ENCODE results near the gene PPIA. TPM values are rescaled to one million over a fixed set of nuclear protein-coding genes. Genes with fewer than 3 reads are reported as not detected.

Gene PPIA
- total RNA-seq, 3 donors from 2014 or later (not counting 1 experiment from before 2014, with no cell fraction given) = 701 to 727 (median 718) TPM

DNA sequence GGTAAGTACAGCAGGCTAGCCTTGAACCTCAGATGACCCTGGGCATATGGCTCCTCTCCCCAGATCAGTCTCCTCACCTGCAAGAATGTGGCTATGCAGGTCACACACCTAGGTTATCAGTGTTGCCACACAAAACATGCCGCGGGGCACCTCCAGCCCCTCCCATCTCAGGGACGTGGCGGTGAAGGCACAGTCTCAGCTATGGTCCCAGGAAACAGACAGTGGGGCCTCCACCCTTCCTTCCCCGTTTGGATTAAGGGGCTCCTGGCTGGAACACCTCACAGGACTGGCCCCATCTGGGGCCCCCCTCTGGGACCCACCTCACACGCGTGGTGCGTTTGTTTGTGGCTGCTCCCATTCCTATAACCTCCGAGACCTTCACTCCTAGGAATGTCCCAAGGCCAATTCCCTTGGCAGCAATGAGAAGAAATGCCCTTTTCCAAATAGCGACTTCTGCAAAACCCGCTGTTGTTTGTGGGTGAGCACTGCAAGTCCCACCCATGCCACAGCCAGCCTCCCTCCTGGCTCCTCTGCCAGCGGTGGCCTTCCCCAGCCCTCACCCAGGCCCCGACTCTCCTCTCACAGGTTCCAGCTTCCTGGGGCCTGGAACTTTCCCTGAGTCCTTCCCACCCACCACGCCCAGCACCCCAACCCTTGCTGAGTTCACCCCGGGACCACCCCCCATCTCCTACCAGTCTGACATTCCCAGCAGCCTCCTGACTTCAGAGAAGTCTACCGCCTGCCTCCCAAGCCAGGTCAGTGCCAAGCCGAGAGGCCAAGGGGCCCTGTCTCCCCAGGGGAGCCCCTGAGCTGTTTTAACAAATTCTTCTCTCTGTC, 30.7 kb upstream of the PPIA start:
- no peaks in the 10 kb centered on the region for H3K9me3 ChIP-seq (ENCODE audit: control insufficient read depth, insufficient read depth, low read length)
- H3K36me3 ChIP-seq (ENCODE audit: control insufficient read depth, insufficient read depth, low read length) = peaks cover 59% of the 10 kb centered on the region
- H3K9me3 Mint-ChIP-seq = no peaks in the 10 kb centered on the region
- no peak overlapping the region for H3K27ac ChIP-seq (ENCODE audit: low read length)
- peaks cover 33% of the 10 kb centered on the region in 2 donors for H3K4me1 Mint-ChIP-seq
- no peak overlapping the region for H3K27ac Mint-ChIP-seq
- ATAC-seq = no peak
- TF ChIP-seq, protein P1, sequence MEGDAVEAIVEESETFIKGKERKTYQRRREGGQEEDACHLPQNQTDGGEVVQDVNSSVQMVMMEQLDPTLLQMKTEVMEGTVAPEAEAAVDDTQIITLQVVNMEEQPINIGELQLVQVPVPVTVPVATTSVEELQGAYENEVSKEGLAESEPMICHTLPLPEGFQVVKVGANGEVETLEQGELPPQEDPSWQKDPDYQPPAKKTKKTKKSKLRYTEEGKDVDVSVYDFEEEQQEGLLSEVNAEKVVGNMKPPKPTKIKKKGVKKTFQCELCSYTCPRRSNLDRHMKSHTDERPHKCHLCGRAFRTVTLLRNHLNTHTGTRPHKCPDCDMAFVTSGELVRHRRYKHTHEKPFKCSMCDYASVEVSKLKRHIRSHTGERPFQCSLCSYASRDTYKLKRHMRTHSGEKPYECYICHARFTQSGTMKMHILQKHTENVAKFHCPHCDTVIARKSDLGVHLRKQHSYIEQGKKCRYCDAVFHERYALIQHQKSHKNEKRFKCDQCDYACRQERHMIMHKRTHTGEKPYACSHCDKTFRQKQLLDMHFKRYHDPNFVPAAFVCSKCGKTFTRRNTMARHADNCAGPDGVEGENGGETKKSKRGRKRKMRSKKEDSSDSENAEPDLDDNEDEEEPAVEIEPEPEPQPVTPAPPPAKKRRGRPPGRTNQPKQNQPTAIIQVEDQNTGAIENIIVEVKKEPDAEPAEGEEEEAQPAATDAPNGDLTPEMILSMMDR (IDR thresholded peaks at IDR 0.05) = no peak
- no peak overlapping the region for H3K4me3 Mint-ChIP-seq
- H3K4me1 ChIP-seq (ENCODE audit: control insufficient read depth, insufficient read depth, low read length) = peaks cover 38% of the 10 kb centered on the region
- no peaks in the 10 kb centered on the region for H3K27me3 Mint-ChIP-seq (ENCODE audit: low read depth in 2 of 2)
- WGBS (ENCODE audit: insufficient coverage) = 93% methylated on average over 17 of the region's 17 CpGs
- H3K36me3 Mint-ChIP-seq = no peaks in the 10 kb centered on the region
- H3K27me3 ChIP-seq (ENCODE audit: control insufficient read depth, insufficient read depth, low read length) = no peaks in the 10 kb centered on the region
- intact Hi-C loops (cut with micrococcal nuclease) = no loop called here
- DNase-seq = no peak
- H3K4me3 ChIP-seq (ENCODE audit: low read length) = no peak overlapping the region

DNA sequence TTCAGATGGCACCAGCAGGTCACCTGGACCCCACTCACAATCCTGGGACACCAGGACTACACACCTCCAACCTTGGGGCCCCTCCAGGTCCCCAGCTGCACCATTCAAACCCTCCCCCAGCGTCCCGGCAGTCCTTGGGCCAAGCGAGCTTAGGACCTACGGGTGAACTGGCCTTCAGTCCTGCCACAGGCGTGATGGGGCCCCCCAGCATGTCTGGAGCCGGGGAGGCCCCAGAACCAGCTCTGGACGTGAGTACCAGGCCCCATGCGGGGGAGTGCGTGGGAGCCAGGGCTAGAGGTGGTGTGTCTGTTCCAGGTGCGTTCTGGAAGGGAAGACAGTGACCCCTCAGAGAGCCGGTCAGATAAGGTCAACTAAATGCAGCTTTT, 30.1 kb upstream of the PPIA start:
- Mint-ChIP-seq H3K4me3 (no peak overlapping the region), H3K27ac (no peak overlapping the region), H3K9me3 (no peaks in the 10 kb centered on the region), H3K4me1 (peaks cover 39 to 40% of the 10 kb centered on the region in 2 donors), H3K36me3 (no peaks in the 10 kb centered on the region), H3K27me3 (ENCODE audit: low read depth in 2 of 2) (peaks cover 0 to under 1% of the 10 kb centered on the region in 2 donors)
- 97% methylated on average over 11 of the region's 11 CpGs for WGBS (ENCODE audit: insufficient coverage)
- H3K9me3 ChIP-seq (ENCODE audit: control insufficient read depth, insufficient read depth, low read length) = no peaks in the 10 kb centered on the region
- intact Hi-C loops (cut with micrococcal nuclease) = no loop called here
- no peak for ATAC-seq
- H3K27ac ChIP-seq (ENCODE audit: low read length) = no peak overlapping the region
- no peak overlapping the region for H3K4me3 ChIP-seq (ENCODE audit: low read length)
- TF ChIP-seq, protein P1 (IDR thresholded peaks at IDR 0.05) = no peak
- DNase-seq = no peak
- H3K36me3 ChIP-seq (ENCODE audit: control insufficient read depth, insufficient read depth, low read length) = peaks cover 53% of the 10 kb centered on the region
- H3K4me1 ChIP-seq (ENCODE audit: control insufficient read depth, insufficient read depth, low read length) = peaks cover 44% of the 10 kb centered on the region
- no peaks in the 10 kb centered on the region for H3K27me3 ChIP-seq (ENCODE audit: control insufficient read depth, insufficient read depth, low read length)

DNA sequence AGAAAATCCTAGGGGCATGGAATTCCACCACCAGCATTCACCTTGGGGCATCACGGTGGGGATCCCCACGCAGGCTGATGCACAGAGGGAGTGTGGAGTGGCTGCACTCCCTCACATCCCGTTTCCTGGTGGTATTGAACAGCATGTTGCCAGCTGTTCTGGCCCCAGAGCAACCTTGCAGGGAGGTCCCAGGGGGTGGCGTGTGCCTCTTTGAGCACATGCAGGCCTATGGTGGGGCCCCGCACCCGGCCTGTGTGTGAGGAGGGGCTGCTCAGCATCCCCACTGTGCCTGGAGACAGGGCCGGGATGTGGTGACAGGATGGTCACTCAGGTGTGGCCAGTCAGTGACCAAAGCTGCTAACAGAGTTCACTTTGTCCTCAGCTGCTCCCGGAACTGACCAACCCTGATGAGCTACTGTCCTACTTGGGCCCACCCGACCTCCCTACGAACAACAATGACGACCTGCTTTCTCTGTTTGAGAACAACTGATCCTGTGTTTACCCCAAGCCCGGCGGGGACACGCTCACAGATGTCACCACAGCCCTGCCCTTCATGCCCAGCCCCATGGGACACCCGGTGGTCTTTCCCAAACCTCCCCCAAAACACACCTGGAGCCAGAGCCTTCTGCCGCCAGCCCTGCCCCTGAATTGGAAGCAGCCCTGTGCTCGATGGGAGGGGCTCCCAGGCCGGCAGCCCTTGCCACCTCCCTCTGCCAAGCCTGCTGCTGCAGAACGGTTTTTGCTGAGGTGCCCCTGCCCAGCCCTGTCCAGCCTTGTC, 29.2 kb upstream of the PPIA start:
- DNase-seq (no peak), ATAC-seq (no peak)
- Mint-ChIP-seq H3K27me3 (ENCODE audit: low read depth in 2 of 2) (peaks cover 0 to 2% of the 10 kb centered on the region in 2 donors), H3K27ac (peak overlapping the region in 1 of 2 donors; percentile 93), H3K4me3 (peak overlapping the region; percentile 37), H3K9me3 (no peaks in the 10 kb centered on the region), H3K36me3 (no peaks in the 10 kb centered on the region), H3K4me1 (peaks cover 40 to 43% of the 10 kb centered on the region in 2 donors)
- peaks cover 46% of the 10 kb centered on the region for H3K4me1 ChIP-seq (ENCODE audit: control insufficient read depth, insufficient read depth, low read length)
- intact Hi-C loops (cut with micrococcal nuclease) = no loop called here
- no peaks in the 10 kb centered on the region for H3K27me3 ChIP-seq (ENCODE audit: control insufficient read depth, insufficient read depth, low read length)
- peaks cover 47% of the 10 kb centered on the region for H3K36me3 ChIP-seq (ENCODE audit: control insufficient read depth, insufficient read depth, low read length)
- H3K4me3 ChIP-seq (ENCODE audit: low read length) = no peak overlapping the region
- H3K9me3 ChIP-seq (ENCODE audit: control insufficient read depth, insufficient read depth, low read length) = no peaks in the 10 kb centered on the region
- TF ChIP-seq, protein P1 (IDR thresholded peaks at IDR 0.05) = no peak
- peak overlapping the region; percentile 50 for H3K27ac ChIP-seq (ENCODE audit: low read length)
- whole genome bisulfite sequencing (ENCODE audit: insufficient coverage) = 87% methylated on average over 19 of the region's 19 CpGs

All from natural killer cell (primary cell).